Caki2 (cell line): Measurements from ENCODE around the gene IER5. TPM values are rescaled to one million over a fixed set of nuclear protein-coding genes. Genes with fewer than 3 reads are reported as not detected.
A peak's percentile ranks its signal among the peaks of the same experiment; 100 is the strongest.
"Not testable (repeated sequence)": the region's sequence is repeated elsewhere in the genome, so short reads cannot be mapped to it uniquely, and the experiment has no call there.

ENCODE experiments used
- DNase-seq: peaks from one replicate; pipeline ENCODE4 v3.0.0-alpha.2; 2015; ENCODE audit warnings: low read depth
- in situ Hi-C: cut with HindIII; loops from 2 replicates; pipeline ENCODE4 v1.10.0; 2016; ENCODE audit warnings: low sequenced_read_pairs, low pct_unique_long_range_greater_than_20kb, mixed read lengths
- total RNA-seq: library from RNA; depleted of rRNA; stranded (reverse); fragments of >200 nt; shearing (Covaris generic); gene quantifications from 2 replicates; pipeline ENCODE4 v1.2.3, GENCODE V29; 2014; ENCODE audit warnings: low replicate concordance

IER5 gene
- total RNA-seq, 1 experiment from 2014 or later: 12.5 TPM

GRCh38 chr1:181107711-181108110, 19.2 kb downstream of the IER5 start:
- no peak for DNase-seq
- in situ Hi-C loops: no loop called here

GRCh38 chr1:181108304-181108867, 19.9 kb downstream of the IER5 start:
- no peak for DNase-seq
- in situ Hi-C loops: no loop called here

GRCh38 chr1:181110013-181110412, 21.5 kb downstream of the IER5 start:
- no peak for DNase-seq
- in situ Hi-C loops: no loop called here

GRCh38 chr1:181111559-181111958, 23.1 kb downstream of the IER5 start:
- in situ Hi-C loops: no loop called here

GRCh38 chr1:181112071-181112929, 23.8 kb downstream of the IER5 start:
- in situ Hi-C loops: no loop called here
- DNase-seq: peak; percentile 89

More at GRCh38 chr1:181111559-181111958, 23.1 kb downstream of the IER5 start:
- no peak for DNase-seq

GRCh38 chr1:181113059-181113641, 24.6 kb downstream of the IER5 start:
- in situ Hi-C loops: no loop called here
- peak; percentile 62 for DNase-seq

GRCh38 chr1:181114574-181115367, 26.3 kb downstream of the IER5 start:
- DNase-seq: no peak
- in situ Hi-C loops: no loop called here

GRCh38 chr1:181115368-181115684, 26.8 kb downstream of the IER5 start:
- DNase-seq: no peak
- in situ Hi-C loops: no loop called here

- in situ Hi-C loops: not testable (repeated sequence)
Observed at GRCh38 chr1:181115971-181116370, 27.5 kb downstream of the IER5 start.

GRCh38 chr1:181116819-181117390, 28.4 kb downstream of the IER5 start:
- in situ Hi-C loops: no loop called here
- DNase-seq: no peak

More at GRCh38 chr1:181115971-181116370, 27.5 kb downstream of the IER5 start:
- DNase-seq: not testable (repeated sequence)

GRCh38 chr1:181117648-181118449, 29.3 kb downstream of the IER5 start:
- in situ Hi-C loops: no loop called here

GRCh38 chr1:181119093-181119989, 30.8 kb downstream of the IER5 start:
- peak; percentile 49 for DNase-seq
- in situ Hi-C loops: no loop called here

More at GRCh38 chr1:181117648-181118449, 29.3 kb downstream of the IER5 start:
- DNase-seq: peak; percentile 38

GRCh38 chr1:181120924-181121323, 32.4 kb downstream of the IER5 start:
- in situ Hi-C loops: no loop called here
- no peak for DNase-seq

- no peak for DNase-seq
- in situ Hi-C loops: no loop called here
Observed at GRCh38 chr1:181121498-181121897, 33.0 kb downstream of the IER5 start.

- DNase-seq: no peak
- in situ Hi-C loops: no loop called here
Observed at GRCh38 chr1:181122222-181122621, 33.7 kb downstream of the IER5 start.

- in situ Hi-C loops: no loop called here
- DNase-seq: no peak
Observed at GRCh38 chr1:181123173-181123572, 34.7 kb downstream of the IER5 start.

GRCh38 chr1:181124291-181124751, 35.8 kb downstream of the IER5 start:
- in situ Hi-C loops: no loop called here
- no peak for DNase-seq
